Spinal cord (tissue), 10 donors: ENCODE data around the gene SASH1. TPM values are rescaled to one million over a fixed set of nuclear protein-coding genes. Genes with fewer than 3 reads are reported as not detected.
"Not testable (repeated sequence)": the region's sequence is repeated elsewhere in the genome, so short reads cannot be mapped to it uniquely, and the experiment has no call there.

Experiments used
- DNase-seq, 6 donors: peaks; one replicate each; pipeline versions ENCODE4 v3.0.0 to v3.0.0-alpha.2; 2013 to 2015; ENCODE audit warnings: low spot score in 6 of 6, low read depth in 4 of 6
- H3K27ac ChIP-seq: one replicate; pipeline ENCODE4 v1.5.1; 2013; ENCODE audit warnings: low read depth, low read length, control low read depth
- H3K27me3 ChIP-seq: one replicate; pipeline ENCODE4 v1.6.1; 2013; ENCODE audit warnings: low read length; ENCODE audit not compliant: control insufficient read depth, insufficient read depth
- H3K36me3 ChIP-seq: one replicate; pipeline ENCODE4 v1.6.1; 2013; ENCODE audit warnings: low read length; ENCODE audit not compliant: control insufficient read depth, insufficient read depth
- H3K4me1 ChIP-seq: one replicate; pipeline ENCODE4 v1.6.1; 2013; ENCODE audit warnings: low read length; ENCODE audit not compliant: control insufficient read depth, insufficient read depth
- H3K4me3 ChIP-seq: one replicate; pipeline ENCODE4 v1.5.1; 2013; ENCODE audit warnings: low read depth, low read length, control low read depth
- H3K9me3 ChIP-seq: one replicate; pipeline ENCODE4 v1.6.1; 2013; ENCODE audit warnings: low read length; ENCODE audit not compliant: control insufficient read depth, insufficient read depth
- WGBS: methylation state at CpG from one replicate; pipeline ENCODE4 v1.1.5; 2013; ENCODE audit warnings: missing lambda C conversion rate; ENCODE audit not compliant: insufficient coverage; 5-methylcytosine and 5-hydroxymethylcytosine counted together
- polyA plus RNA-seq, 2 donors: library from polyadenylated mRNA; unstranded; fragments of 120-200 nt; gene quantifications; one replicate each; pipeline ENCODE4 v1.2.1, GENCODE V29; 2013; ENCODE audit not compliant: insufficient read length in 2 of 2
- total RNA-seq, 2 donors: library from RNA; depleted of rRNA in 1 of 2; stranded (reverse); fragments of 120-200 nt in 1 of 2; fragments of >200 nt in 1 of 2; gene quantifications; one replicate each; pipeline versions ENCODE4 v1.2.3 to v1.2.4, GENCODE V29; 2013 to 2014
- donor health status: healthy.

SASH1 gene
- total and polyA plus RNA-seq, 4 donors, result 51.0 to 77.3 (median 59.4) TPM

GRCh38 chr6:148345176-148345575, 2.5 kb downstream of the SASH1 start:
- H3K9me3 ChIP-seq, result no peaks in the 10 kb centered on the region
- peaks cover 16% of the 10 kb centered on the region for H3K4me1 ChIP-seq
- peak overlapping the region; percentile 49 for H3K27ac ChIP-seq
- WGBS, result 22% methylated on average over 1 of the region's 1 CpG
- DNase-seq, result peak in 1 of 6 donors; percentile 36
- H3K4me3 ChIP-seq, result no peak overlapping the region
- H3K27me3 ChIP-seq, result peaks cover 5% of the 10 kb centered on the region
- no peaks in the 10 kb centered on the region for H3K36me3 ChIP-seq

GRCh38 chr6:148345578-148345977, 2.9 kb downstream of the SASH1 start:
- no CpG with 5 or more reads among the region's 4 CpGs for WGBS
- Histone ChIP-seq H3K4me3 (no peak overlapping the region), H3K4me1 (peaks cover 16% of the 10 kb centered on the region), H3K27me3 (peaks cover 5% of the 10 kb centered on the region), H3K27ac (peak overlapping the region; percentile 49), H3K9me3 (no peaks in the 10 kb centered on the region), H3K36me3 (no peaks in the 10 kb centered on the region)
- DNase-seq, result no peak

GRCh38 chr6:148346681-148347440, 4.2 kb downstream of the SASH1 start:
- peak overlapping the region; percentile 7 for H3K27ac ChIP-seq
- no peak overlapping the region for H3K4me3 ChIP-seq
- H3K4me1 ChIP-seq, result peaks cover 14% of the 10 kb centered on the region
- DNase-seq, result peak in 2 of 6 donors; percentile 24 to 56
- no peaks in the 10 kb centered on the region for H3K9me3 ChIP-seq
- peaks cover 5% of the 10 kb centered on the region for H3K27me3 ChIP-seq
- H3K36me3 ChIP-seq, result no peaks in the 10 kb centered on the region
- WGBS, result 70% methylated on average over 1 of the region's 6 CpGs

GRCh38 chr6:148347441-148348054, 4.9 kb downstream of the SASH1 start:
- WGBS, result no CpG with 5 or more reads among the region's 4 CpGs
- H3K36me3 ChIP-seq, result no peaks in the 10 kb centered on the region
- H3K9me3 ChIP-seq, result no peaks in the 10 kb centered on the region
- H3K27ac ChIP-seq, result no peak overlapping the region
- peaks cover 10% of the 10 kb centered on the region for H3K4me1 ChIP-seq
- peaks cover 5% of the 10 kb centered on the region for H3K27me3 ChIP-seq
- no peak overlapping the region for H3K4me3 ChIP-seq
- peak in 1 of 6 donors; percentile 65 for DNase-seq

- WGBS, result no CpG with 5 or more reads among the region's 3 CpGs
- Histone ChIP-seq H3K27ac (no peak overlapping the region), H3K27me3 (peaks cover 2% of the 10 kb centered on the region), H3K36me3 (no peaks in the 10 kb centered on the region), H3K9me3 (no peaks in the 10 kb centered on the region), H3K4me3 (no peak overlapping the region), H3K4me1 (peaks cover 7% of the 10 kb centered on the region)
- no peak for DNase-seq
These were observed 5.7 kb downstream of the SASH1 start for GRCh38 chr6:148348335-148348734.

- H3K4me1 ChIP-seq, result peaks cover 7% of the 10 kb centered on the region
- 81% methylated on average over 4 of the region's 10 CpGs for WGBS
- no peaks in the 10 kb centered on the region for H3K36me3 ChIP-seq
- no peak overlapping the region for H3K4me3 ChIP-seq
- H3K9me3 ChIP-seq, result no peaks in the 10 kb centered on the region
- DNase-seq, result no peak
- H3K27ac ChIP-seq, result no peak overlapping the region
- no peaks in the 10 kb centered on the region for H3K27me3 ChIP-seq
These were observed 6.1 kb downstream of the SASH1 start for GRCh38 chr6:148348778-148349177.

- Histone ChIP-seq H3K4me1 (peaks cover 7% of the 10 kb centered on the region), H3K27me3 (no peaks in the 10 kb centered on the region), H3K9me3 (no peaks in the 10 kb centered on the region), H3K36me3 (no peaks in the 10 kb centered on the region), H3K4me3 (no peak overlapping the region), H3K27ac (no peak overlapping the region)
- WGBS, result 97% methylated on average over 7 of the region's 9 CpGs
- DNase-seq, result no peak
These were observed 6.8 kb downstream of the SASH1 start for GRCh38 chr6:148349466-148349865.

- no peak for DNase-seq
- WGBS, result no CpG with 5 or more reads among the region's 1 CpG
- Histone ChIP-seq H3K36me3 (no peaks in the 10 kb centered on the region), H3K27ac (no peak overlapping the region), H3K4me1 (no peaks in the 10 kb centered on the region), H3K9me3 (no peaks in the 10 kb centered on the region), H3K4me3 (no peak overlapping the region), H3K27me3 (no peaks in the 10 kb centered on the region)
These were observed 8.7 kb downstream of the SASH1 start for GRCh38 chr6:148351309-148351708.

- not testable (repeated sequence) for H3K27ac ChIP-seq, H3K27me3 ChIP-seq, DNase-seq, H3K4me1 ChIP-seq, H3K36me3 ChIP-seq, H3K9me3 ChIP-seq, H3K4me3 ChIP-seq
- WGBS, result no CpG with 5 or more reads among the region's 7 CpGs
These were observed 9.8 kb downstream of the SASH1 start for GRCh38 chr6:148352421-148352820.
